ENCODE data around the gene ITFG1.

GRCh38 chr16:47481698-47482374 is 21.0 kb upstream of the ITFG1 start:
- no peak for TF ChIP-seq CTCF (IDR thresholded peaks at IDR 0.05)
- no peak for TF ChIP-seq POLR2A (IDR thresholded peaks at IDR 0.05)
